HepG2 (cell line): Measurements from ENCODE around the gene MYH9. TPM values are rescaled to one million over a fixed set of nuclear protein-coding genes. Genes with fewer than 3 reads are reported as not detected.

Experiments
- ATAC-seq: fragments of 200-7000 bp; cut with Tn5 transposase; 3 replicates; pipeline ENCODE4 v1.9.1; 2020; ENCODE audit warnings: mild to moderate bottlenecking, moderate library complexity
- BruUV-seq: library from RNA; stranded (reverse); fragments of 400-500 nt; replicated peaks from 2 replicates; lab custom pipeline; 2021; lab: Mats Ljungman, UMichigan
- CTCF ChIA-PET: fragments of 300-600 bp; formaldehyde crosslinking; extraction: SDS; loops from one replicate; lab custom pipeline; 2021; ENCODE audit warnings: low total read pairs, inconsistent platforms, low intra/inter-chr PET ratio; lab: Yijun Ruan, JAX
- POLR2A ChIA-PET: fragments of 350-600 bp; sonication (Branson Sonifier 250); formaldehyde crosslinking; loops from one replicate; lab custom pipeline; 2020; ENCODE audit warnings: antibody characterized with exemption, inconsistent platforms; lab: Yijun Ruan, JAX
- DNase-seq: peaks from one replicate; pipeline ENCODE4 v3.0.0-alpha.2; 2015; ENCODE audit warnings: low spot score
- FAIRE-seq: peaks from 3 replicates; lab custom pipeline; 2011; peaks lifted over from hg19 to GRCh38; lab: Jason Lieb, UNC
- H2AFZ ChIP-seq: one replicate; pipeline ENCODE4 v1.6.1; 2011; ENCODE audit warnings: low read length, inconsistent platforms
- H3K27ac ChIP-seq: fragments of 300-600 bp; 3 replicates; pipeline ENCODE4 v1.8.0; 2011; ENCODE audit warnings: mixed run types, mild to moderate bottlenecking, mixed read lengths, low read length, inconsistent platforms; ENCODE audit not compliant: insufficient read depth; ENCODE audit errors: extremely low read length
- H3K27me3 ChIP-seq, 2 experiments: fragments of 200-600 bp in 1 of 2; 2 replicates in 1 of 2; 3 replicates in 1 of 2; pipeline versions ENCODE4 v1.6.0 to v1.8.0; 2011; ENCODE audit warnings: low read length in 2 of 2, mild to moderate bottlenecking in 2 of 2, moderate library complexity in 2 of 2, inconsistent platforms in 1 of 2; ENCODE audit not compliant: insufficient read depth in 2 of 2, control insufficient read depth in 1 of 2
- H3K36me3 ChIP-seq, 2 experiments: fragments of 200-600 bp in 1 of 2; replicated peaks in 1 of 2; 2 replicates in 1 of 2; 3 replicates in 1 of 2; pipeline versions ENCODE4 v1.5.1 to v1.8.0; 2011; ENCODE audit warnings: low read length in 2 of 2, inconsistent platforms in 1 of 2; ENCODE audit not compliant: insufficient read depth in 2 of 2, control insufficient read depth in 1 of 2
- H3K4me1 ChIP-seq: 2 replicates; pipeline ENCODE4 v1.5.1; 2012; ENCODE audit warnings: low read length, inconsistent platforms; ENCODE audit not compliant: insufficient read depth
- H3K4me2 ChIP-seq: 2 replicates; pipeline ENCODE4 v1.6.0; 2011; ENCODE audit warnings: low read depth, low read length, inconsistent platforms
- H3K4me3 ChIP-seq, 3 experiments: fragments of 200-600 bp in 1 of 3; sonication (generic), shearing (Covaris generic) in 1 of 3; replicated peaks in 1 of 3; 2 replicates each; pipeline ENCODE4 v1.5.1; 2011 to 2016; ENCODE audit warnings: low read length in 3 of 3, inconsistent platforms in 2 of 3, low read depth in 2 of 3, mild to moderate bottlenecking in 2 of 3, control low read depth in 1 of 3, mixed read lengths in 1 of 3; ENCODE audit not compliant: insufficient read depth in 1 of 3
- H3K79me2 ChIP-seq: one replicate; pipeline ENCODE4 v1.6.1; 2011; ENCODE audit warnings: low read length, inconsistent platforms; ENCODE audit not compliant: insufficient read depth
- H3K9ac ChIP-seq: 2 replicates; pipeline ENCODE4 v1.6.0; 2011; ENCODE audit warnings: mild to moderate bottlenecking, low read depth, low read length, inconsistent platforms; ENCODE audit not compliant: insufficient read depth
- H3K9me3 ChIP-seq: 2 replicates; pipeline ENCODE4 v1.5.1; 2012; ENCODE audit warnings: mild to moderate bottlenecking, low read length
- H4K20me1 ChIP-seq: 2 replicates; pipeline ENCODE4 v1.6.0; 2011; ENCODE audit warnings: inconsistent platforms, mild to moderate bottlenecking, low read length, moderate library complexity; ENCODE audit not compliant: insufficient read depth
- ZFX ChIP-seq: sonication (generic); formaldehyde crosslinking; IDR thresholded peaks from 2 replicates; pipeline ENCODE4 v1.4.0; 2020; ENCODE audit warnings: mild to moderate bottlenecking, low read depth, missing genetic modification reagents, moderate library complexity
- ZNF180 ChIP-seq: sonication (generic); formaldehyde crosslinking; IDR thresholded peaks from 2 replicates; pipeline ENCODE4 v1.4.0; 2020; ENCODE audit warnings: low read depth, missing genetic modification reagents, borderline replicate concordance
- ZNF335 ChIP-seq: sonication (generic); formaldehyde crosslinking; IDR thresholded peaks from 2 replicates; pipeline ENCODE4 v1.4.0; 2020; ENCODE audit warnings: missing genetic modification reagents
- WGBS: methylation state at CpG from one replicate; pipeline ENCODE4 v1.1.6; 2017; ENCODE audit warnings: low lambda C conversion rate; 5-methylcytosine and 5-hydroxymethylcytosine counted together
- in situ Hi-C: cut with HindIII; loops from 2 replicates; pipeline ENCODE4 v1.10.0; 2017; ENCODE audit warnings: low pct_unique_long_range_greater_than_20kb; ENCODE audit not compliant: extremely low pct_ligation_motif_present
- intact Hi-C: fragments of 100-400 bp; cut with micrococcal nuclease; formaldehyde crosslinking; loops from one replicate; pipeline ENCODE4 v1.10.0; 2022; ENCODE audit not compliant: unreplicated experiment
- polyA plus RNA-seq, 8 experiments: library from polyadenylated mRNA; depleted of rRNA in 3 of 8; stranded (reverse) in 7 of 8; unstranded in 1 of 8; fragments of >200 nt; fragmentation: Illumina TruSeq in 4 of 8; extraction: Trizol in 4 of 8; gene quantifications; 2 replicates each; pipeline versions ENCODE4 v1.2.1 to v1.2.3, GENCODE V29; 2011 to 2016; ENCODE audit warnings: low read depth in 4 of 8, missing spikeins in 1 of 8, mixed read lengths in 1 of 8; ENCODE audit not compliant: insufficient read depth in 1 of 8
- total RNA-seq, 5 experiments: library from RNA; depleted of rRNA; stranded (reverse); fragments of >200 nt; fragmentation: Illumina TruSeq; extraction: Trizol; gene quantifications; 2 replicates each; pipeline ENCODE4 v1.2.3, GENCODE V29; 2016; ENCODE audit warnings: low read depth in 1 of 5
- TF ChIP-seq, protein P1 (sequence below): sonication (generic); formaldehyde crosslinking; IDR thresholded peaks from 2 replicates; pipeline ENCODE4 v1.4.0; 2020; ENCODE audit warnings: mild to moderate bottlenecking, missing genetic modification reagents, borderline replicate concordance

MYH9 gene
- total and polyA plus RNA-seq, 2 of the 13 experiments (the other 11 are each of a cell fraction or from before 2014, with no cell fraction given): 50.7 to 98.5 TPM

GRCh38 chr22:36378869-36379217 is 8.9 kb downstream of the MYH9 start:
- TF ChIP-seq ZFX (CRISPR knock-in tag): no peak
- TF ChIP-seq ZNF335 (CRISPR knock-in tag): no peak
- no peak for TF ChIP-seq ZNF180 (CRISPR knock-in tag)
- TF ChIP-seq, protein P1, sequence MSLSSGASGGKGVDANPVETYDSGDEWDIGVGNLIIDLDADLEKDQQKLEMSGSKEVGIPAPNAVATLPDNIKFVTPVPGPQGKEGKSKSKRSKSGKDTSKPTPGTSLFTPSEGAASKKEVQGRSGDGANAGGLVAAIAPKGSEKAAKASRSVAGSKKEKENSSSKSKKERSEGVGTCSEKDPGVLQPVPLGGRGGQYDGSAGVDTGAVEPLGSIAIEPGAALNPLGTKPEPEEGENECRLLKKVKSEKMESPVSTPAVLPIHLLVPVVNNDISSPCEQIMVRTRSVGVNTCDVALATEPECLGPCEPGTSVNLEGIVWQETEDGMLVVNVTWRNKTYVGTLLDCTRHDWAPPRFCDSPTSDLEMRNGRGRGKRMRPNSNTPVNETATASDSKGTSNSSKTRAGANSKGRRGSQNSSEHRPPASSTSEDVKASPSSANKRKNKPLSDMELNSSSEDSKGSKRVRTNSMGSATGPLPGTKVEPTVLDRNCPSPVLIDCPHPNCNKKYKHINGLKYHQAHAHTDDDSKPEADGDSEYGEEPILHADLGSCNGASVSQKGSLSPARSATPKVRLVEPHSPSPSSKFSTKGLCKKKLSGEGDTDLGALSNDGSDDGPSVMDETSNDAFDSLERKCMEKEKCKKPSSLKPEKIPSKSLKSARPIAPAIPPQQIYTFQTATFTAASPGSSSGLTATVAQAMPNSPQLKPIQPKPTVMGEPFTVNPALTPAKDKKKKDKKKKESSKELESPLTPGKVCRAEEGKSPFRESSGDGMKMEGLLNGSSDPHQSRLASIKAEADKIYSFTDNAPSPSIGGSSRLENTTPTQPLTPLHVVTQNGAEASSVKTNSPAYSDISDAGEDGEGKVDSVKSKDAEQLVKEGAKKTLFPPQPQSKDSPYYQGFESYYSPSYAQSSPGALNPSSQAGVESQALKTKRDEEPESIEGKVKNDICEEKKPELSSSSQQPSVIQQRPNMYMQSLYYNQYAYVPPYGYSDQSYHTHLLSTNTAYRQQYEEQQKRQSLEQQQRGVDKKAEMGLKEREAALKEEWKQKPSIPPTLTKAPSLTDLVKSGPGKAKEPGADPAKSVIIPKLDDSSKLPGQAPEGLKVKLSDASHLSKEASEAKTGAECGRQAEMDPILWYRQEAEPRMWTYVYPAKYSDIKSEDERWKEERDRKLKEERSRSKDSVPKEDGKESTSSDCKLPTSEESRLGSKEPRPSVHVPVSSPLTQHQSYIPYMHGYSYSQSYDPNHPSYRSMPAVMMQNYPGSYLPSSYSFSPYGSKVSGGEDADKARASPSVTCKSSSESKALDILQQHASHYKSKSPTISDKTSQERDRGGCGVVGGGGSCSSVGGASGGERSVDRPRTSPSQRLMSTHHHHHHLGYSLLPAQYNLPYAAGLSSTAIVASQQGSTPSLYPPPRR (CRISPR knock-in tag): no peak
- Histone ChIP-seq H3K27ac (no peak overlapping the region), H3K4me1 (peaks cover 31% of the 10 kb centered on the region), H3K36me3 (peaks cover 10 to 34% of the 10 kb centered on the region in 2 experiments), H3K27me3 (no peaks in the 10 kb centered on the region), H3K4me3 (no peak overlapping the region), H3K4me2 (no peak overlapping the region), H4K20me1 (peaks cover 51% of the 10 kb centered on the region), H3K9me3 (no peaks in the 10 kb centered on the region), H3K79me2 (peaks cover 87% of the 10 kb centered on the region), H3K9ac (no peak overlapping the region), H2AFZ (no peak overlapping the region)
- FAIRE-seq (no peak), ATAC-seq (no peak), DNase-seq (no peak)
- WGBS: 95% methylated on average over 5 of the region's 5 CpGs
- BruUV-seq: no TSS peak
- in situ Hi-C loops: no loop called here
- ChIA-PET CTCF (no interaction called here), POLR2A (interaction anchor here (1.5 to 1.7 kb wide), 2 partner anchors 10 to 27 kb away, joined by 3 read pairs; partner anchors contain the start of gene MYH9)
- intact Hi-C loops: no loop called here
